OCI-LY7 (cell line): Measurements from ENCODE around the gene AFDN.

Source experiments
- CTCF ChIP-seq: fragments of 200-600 bp; sonication (generic); conservative IDR thresholded peaks from 2 replicates; pipeline ENCODE4 v1.5.1; 2014; ENCODE audit warnings: mild to moderate bottlenecking, antibody characterized with exemption, low read length, moderate library complexity, mixed read lengths
- EZH2phosphoT487 ChIP-seq: fragments of 200-600 bp; sonication (generic); IDR thresholded peaks from 2 replicates; pipeline ENCODE4 v1.6.1; 2018; ENCODE audit warnings: low read depth, borderline replicate concordance, mild to moderate bottlenecking, mixed run types, antibody characterized with exemption, low read length, moderate library complexity, mixed read lengths

DNA sequence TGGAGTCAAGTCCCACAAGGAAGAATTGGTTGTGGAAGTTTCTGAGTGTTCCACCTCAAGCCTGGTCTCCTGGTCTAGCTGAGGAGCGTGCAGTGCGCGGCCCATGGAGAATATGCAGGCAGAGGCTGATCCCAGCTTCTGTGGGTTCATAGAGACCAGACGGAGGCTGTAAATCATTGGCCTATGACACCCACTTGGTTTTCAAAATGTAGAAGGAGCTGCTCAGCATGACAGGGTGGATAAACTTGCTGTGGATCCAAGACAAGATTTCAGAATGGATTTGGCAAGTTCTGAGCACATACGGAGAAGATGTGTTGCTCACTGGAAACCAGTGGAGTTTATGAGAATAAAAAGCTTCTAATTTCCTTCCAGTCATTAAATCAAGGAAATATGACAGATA lies 171.5 kb downstream of the AFDN start:
- TF ChIP-seq CTCF (no peak), EZH2phosphoT487 (no peak)
